Upper lobe of left lung (tissue), 4 donors: ENCODE measurements around the gene NDST3.

Experiments used
- EP300 ChIP-seq, 4 donors: sonication (generic); formaldehyde crosslinking; IDR thresholded peaks; one replicate each; pipeline ENCODE4 v1.5.1; 2017; ENCODE audit warnings: antibody characterized with exemption in 4 of 4, control low read depth in 2 of 4
- POLR2A ChIP-seq, 4 donors: fragments of 450-650 bp; IDR thresholded peaks; one replicate each; pipeline ENCODE4 v1.5.1; 2016 to 2017; ENCODE audit warnings: antibody characterized with exemption in 4 of 4, mild to moderate bottlenecking in 2 of 4

- TF ChIP-seq POLR2A (IDR thresholded peaks at IDR 0.05), result no peak
- TF ChIP-seq EP300 (IDR thresholded peaks at IDR 0.05), result no peak
Observed at GRCh38 chr4:118215826-118216225, 181.5 kb downstream of the NDST3 start.
